GM21737 (cell line): ENCODE measurements around the gene CHN1.

ENCODE experiments used
- ATAC-seq: cut with Tn5 transposase; IDR thresholded peaks from one replicate; pipeline ENCODE4 v1.9.1; 2021; ENCODE audit warnings: mild to moderate bottlenecking, moderate library complexity; ENCODE audit not compliant: unreplicated experiment

CHN1 gene

GRCh38 chr2:174791020-174791419 lies 214.2 kb downstream of the CHN1 start:
- no peak for ATAC-seq

GRCh38 chr2:174789001-174789400 lies 216.2 kb downstream of the CHN1 start:
- ATAC-seq, result no peak

GRCh38 chr2:174788291-174788929 lies 216.8 kb downstream of the CHN1 start:
- ATAC-seq, result no peak

- no peak for ATAC-seq
Observed at GRCh38 chr2:174787487-174788205, 217.5 kb downstream of the CHN1 start.

- no peak for ATAC-seq
Observed at GRCh38 chr2:174786066-174786725, 219.0 kb downstream of the CHN1 start.

- no peak for ATAC-seq
Observed at GRCh38 chr2:174785481-174785880, 219.7 kb downstream of the CHN1 start.

GRCh38 chr2:174784909-174785308 lies 220.3 kb downstream of the CHN1 start:
- ATAC-seq, result no peak

GRCh38 chr2:174784316-174784715 lies 220.9 kb downstream of the CHN1 start:
- no peak for ATAC-seq

- ATAC-seq, result no peak
Observed at GRCh38 chr2:174781996-174782395, 223.2 kb downstream of the CHN1 start.

- no peak for ATAC-seq
Observed at GRCh38 chr2:174781298-174781697, 223.9 kb downstream of the CHN1 start.

GRCh38 chr2:174780856-174781255 lies 224.3 kb downstream of the CHN1 start:
- ATAC-seq, result no peak

- no peak for ATAC-seq
Observed at GRCh38 chr2:174780191-174780840, 224.9 kb downstream of the CHN1 start.

GRCh38 chr2:174779361-174779928 lies 225.7 kb downstream of the CHN1 start:
- ATAC-seq, result no peak

- ATAC-seq, result no peak
Observed at GRCh38 chr2:174778085-174778981, 226.8 kb downstream of the CHN1 start.

GRCh38 chr2:174777347-174778084 lies 227.7 kb downstream of the CHN1 start:
- ATAC-seq, result no peak

GRCh38 chr2:174776675-174777074 lies 228.5 kb downstream of the CHN1 start:
- ATAC-seq, result no peak

GRCh38 chr2:174776223-174776622 lies 229.0 kb downstream of the CHN1 start:
- no peak for ATAC-seq

GRCh38 chr2:174775571-174775980 lies 229.6 kb downstream of the CHN1 start:
- no peak for ATAC-seq

- ATAC-seq, result no peak
Observed at GRCh38 chr2:174774886-174775285, 230.3 kb downstream of the CHN1 start.

- ATAC-seq, result no peak
Observed at GRCh38 chr2:174773215-174773614, 232.0 kb downstream of the CHN1 start.
